SK-N-SH (cell line): ENCODE results near the gene ZPLD1. TPM values are rescaled to one million over a fixed set of nuclear protein-coding genes. Genes with fewer than 3 reads are reported as not detected.

Source experiments
- CTCF ChIA-PET: fragments of 300-600, 350-600 bp; formaldehyde crosslinking; extraction: SDS; loops from one replicate; lab custom pipeline; 2021; lab: Yijun Ruan, JAX
- POLR2A ChIA-PET: fragments of 350-600 bp; sonication (Branson Sonifier 250); formaldehyde crosslinking; extraction: SDS; loops from one replicate; lab custom pipeline; 2020; ENCODE audit warnings: antibody characterized with exemption, inconsistent platforms; lab: Yijun Ruan, JAX
- DNase-seq: peaks from one replicate; pipeline ENCODE4 v3.0.0; 2012
- H2AFZ ChIP-seq: fragments of 200-600 bp; sonication (generic); 2 replicates; pipeline ENCODE4 v1.8.1; 2016; ENCODE audit warnings: antibody characterized with exemption, mild to moderate bottlenecking, low read depth
- H3F3A ChIP-seq: fragments of 200-600 bp; sonication (generic); replicated peaks from 2 replicates; pipeline ENCODE3; 2016; ENCODE audit warnings: antibody characterized with exemption, mild to moderate bottlenecking; ENCODE audit not compliant: insufficient read depth
- H3K27ac ChIP-seq, 2 experiments: fragments of 200-500 bp in 1 of 2; fragments of 200-600 bp in 1 of 2; sonication (Bioruptor generic) in 1 of 2; sonication (generic), shearing (Covaris generic) in 1 of 2; 2 replicates each; pipeline versions ENCODE4 v1.5.1 to v1.6.1; 2014 to 2016; ENCODE audit warnings: low read depth in 2 of 2, inconsistent platforms in 1 of 2, low read length in 1 of 2, mild to moderate bottlenecking in 1 of 2, mixed read lengths in 1 of 2
- H3K27me3 ChIP-seq: fragments of 200-600 bp; sonication (generic), shearing (Covaris generic); 2 replicates; pipeline ENCODE4 v1.6.1; 2016; ENCODE audit warnings: mixed run types; ENCODE audit not compliant: insufficient read depth
- H3K36me3 ChIP-seq, 2 experiments: fragments of 200-500 bp in 1 of 2; fragments of 200-600 bp in 1 of 2; sonication (Bioruptor generic) in 1 of 2; sonication (generic) in 1 of 2; replicated peaks in 1 of 2; 2 replicates each; pipeline versions ENCODE3 to v1.5.1; 2014 to 2016; ENCODE audit warnings: low read length in 1 of 2, mild to moderate bottlenecking in 1 of 2; ENCODE audit not compliant: insufficient read depth in 2 of 2, control insufficient read depth in 1 of 2
- H3K4me1 ChIP-seq, 2 experiments: fragments of 200-500 bp in 1 of 2; fragments of 200-600 bp in 1 of 2; sonication (Bioruptor generic) in 1 of 2; sonication (generic), shearing (Covaris generic) in 1 of 2; 2 replicates each; pipeline versions ENCODE4 v1.5.1 to v1.6.1; 2014 to 2016; ENCODE audit warnings: low read depth in 1 of 2, low read length in 1 of 2, mixed run types in 1 of 2; ENCODE audit not compliant: insufficient read depth in 2 of 2, control insufficient read depth in 1 of 2
- H3K4me2 ChIP-seq: fragments of 200-600 bp; sonication (generic), shearing (Covaris generic); 2 replicates; pipeline ENCODE4 v1.6.1; 2017; ENCODE audit warnings: mixed run types
- H3K4me3 ChIP-seq, 2 experiments: fragments of 200-500 bp in 1 of 2; fragments of 200-600 bp in 1 of 2; sonication (Bioruptor generic) in 1 of 2; sonication (generic), shearing (Covaris generic) in 1 of 2; 2 replicates each; pipeline versions ENCODE4 v1.5.1 to v1.8.1; 2014 to 2016; ENCODE audit warnings: low read depth in 2 of 2, inconsistent platforms in 1 of 2, low read length in 1 of 2, mild to moderate bottlenecking in 1 of 2, mixed read lengths in 1 of 2, moderate library complexity in 1 of 2
- H3K79me2 ChIP-seq: fragments of 200-600 bp; sonication (generic); 2 replicates; pipeline ENCODE4 v1.8.1; 2017; ENCODE audit warnings: mild to moderate bottlenecking; ENCODE audit not compliant: insufficient read depth
- H3K9ac ChIP-seq: fragments of 200-600 bp; sonication (generic); 2 replicates; pipeline ENCODE4 v1.6.1; 2017; ENCODE audit warnings: mixed run types
- H3K9me2 ChIP-seq: fragments of 200-600 bp; sonication (generic); 2 replicates; pipeline ENCODE4 v1.6.1; 2017; ENCODE audit warnings: mixed run types
- H3K9me3 ChIP-seq: fragments of 200-600 bp; sonication (generic); 2 replicates; pipeline ENCODE4 v1.6.1; 2017; ENCODE audit warnings: mixed run types, mild to moderate bottlenecking, moderate library complexity
- H4K20me1 ChIP-seq: fragments of 200-600 bp; sonication (generic); 2 replicates; pipeline ENCODE4 v1.6.1; 2017; ENCODE audit warnings: mild to moderate bottlenecking, mixed run types; ENCODE audit not compliant: insufficient read depth
- CHD2 ChIP-seq: fragments of 150-350 bp; IDR thresholded peaks from 2 replicates; pipeline ENCODE4 v1.6.1; 2018; ENCODE audit warnings: low read length; ENCODE audit not compliant: partially characterized antibody
- EP300 ChIP-seq, 2 experiments: IDR thresholded peaks; 2 replicates each; pipeline versions ENCODE4 v1.4.0 to v1.6.1; 2012; ENCODE audit warnings: borderline replicate concordance in 1 of 2, low read depth in 1 of 2, low read length in 1 of 2
- FOXJ3 ChIP-seq: sonication (generic); formaldehyde crosslinking; IDR thresholded peaks from 2 replicates; pipeline ENCODE4 v1.5.1; 2020; ENCODE audit warnings: mild to moderate bottlenecking, missing genetic modification reagents
- FOXM1 ChIP-seq: IDR thresholded peaks from 2 replicates; pipeline ENCODE4 v1.4.0; 2012; ENCODE audit warnings: low read depth, mild to moderate bottlenecking
- GABPA ChIP-seq: IDR thresholded peaks from 2 replicates; pipeline ENCODE4 v1.4.0; 2012; ENCODE audit warnings: low read depth, mild to moderate bottlenecking
- GATA2 ChIP-seq: sonication (generic); formaldehyde crosslinking; IDR thresholded peaks from 2 replicates; pipeline ENCODE4 v1.5.0; 2020; ENCODE audit warnings: mild to moderate bottlenecking, missing genetic modification reagents
- IRF3 ChIP-seq: fragments of 150-350 bp; IDR thresholded peaks from 2 replicates; pipeline ENCODE4 v1.6.1; 2016; ENCODE audit warnings: mild to moderate bottlenecking, low read depth, low read length
- NFIC ChIP-seq: IDR thresholded peaks from 2 replicates; pipeline ENCODE4 v1.4.0; 2012; ENCODE audit warnings: borderline replicate concordance
- NRF1 ChIP-seq: IDR thresholded peaks from 2 replicates; pipeline ENCODE4 v1.6.1; 2012; ENCODE audit warnings: low read depth, mild to moderate bottlenecking, low read length
- PBX3 ChIP-seq: IDR thresholded peaks from 2 replicates; pipeline ENCODE4; 2012
- POLR2AphosphoS5 ChIP-seq: IDR thresholded peaks from 2 replicates; pipeline ENCODE4 v1.6.1; 2012; ENCODE audit warnings: low read depth, low read length
- RAD21 ChIP-seq: IDR thresholded peaks from 2 replicates; pipeline ENCODE4 v1.6.1; 2012; ENCODE audit warnings: mild to moderate bottlenecking, low read length
- RXRA ChIP-seq: IDR thresholded peaks from 2 replicates; pipeline ENCODE4 v1.4.0; 2012; ENCODE audit warnings: low read depth, mild to moderate bottlenecking, borderline replicate concordance
- SMC3 ChIP-seq: IDR thresholded peaks from 2 replicates; pipeline ENCODE4 v1.6.1; 2012; ENCODE audit warnings: low read depth, low read length, improper control_type of control experiment
- USF1 ChIP-seq: IDR thresholded peaks from 2 replicates; pipeline ENCODE4 v1.4.0; 2012; ENCODE audit warnings: low read depth, borderline replicate concordance
- YY1 ChIP-seq: IDR thresholded peaks from 2 replicates; pipeline ENCODE4 v1.4.0; 2012; ENCODE audit warnings: low read depth, mild to moderate bottlenecking
- WGBS: methylation state at CpG from one replicate; pipeline ENCODE4 v1.1.6; 2017; ENCODE audit warnings: low lambda C conversion rate; 5-methylcytosine and 5-hydroxymethylcytosine counted together
- polyA plus RNA-seq, 3 experiments: library from polyadenylated mRNA; depleted of rRNA; stranded (reverse); fragments of >200 nt; gene quantifications; 2 replicates each; pipeline ENCODE4 v1.2.3, GENCODE V29; 2012
- TF ChIP-seq, protein P1 (sequence below): fragments of 200-600 bp; sonication (generic); IDR thresholded peaks from 2 replicates; pipeline ENCODE4 v1.6.1; 2017; ENCODE audit warnings: antibody characterized with exemption, mild to moderate bottlenecking, moderate library complexity

The ZPLD1 gene
- polyA plus RNA-seq, 1 of the 3 experiments (the other 2 are of a cell fraction) = not detected

- ChIA-PET POLR2A (no interaction called here), CTCF (no interaction called here)
- no peaks in the 10 kb centered on the region for H3K36me3 ChIP-seq
These were observed 62.8 kb downstream of the ZPLD1 start for GRCh38 chr3:102497571-102497970.

DNA sequence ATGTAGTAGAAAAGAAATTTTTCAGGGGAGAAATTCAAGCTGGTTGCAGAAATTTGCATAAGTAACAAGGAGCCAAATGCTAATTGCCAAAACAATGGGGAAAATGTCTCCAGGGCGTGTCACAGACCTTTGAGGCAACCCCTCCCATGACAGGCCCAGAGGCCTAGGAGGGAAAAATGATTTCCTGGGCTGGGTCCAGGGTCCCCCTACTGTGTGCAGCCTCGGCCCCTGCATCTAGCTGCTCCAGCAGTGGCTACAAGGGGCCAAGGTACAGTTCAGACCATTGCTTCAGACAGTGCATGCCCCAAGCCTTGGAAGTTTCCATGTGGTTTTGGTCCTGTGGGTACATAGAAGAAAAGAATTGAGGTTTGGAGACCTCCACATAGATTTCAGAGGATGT is 70.7 kb downstream of the ZPLD1 start:
- no peaks in the 10 kb centered on the region for H3K9me2 ChIP-seq
- no peaks in the 10 kb centered on the region; a peak in 2 of 4 replicates for H3K4me1 ChIP-seq
- H3F3A ChIP-seq = no peaks in the 10 kb centered on the region
- POLR2A ChIA-PET = no interaction called here
- H3K4me2 ChIP-seq = no peak overlapping the region
- no peak overlapping the region for H3K27ac ChIP-seq
- H3K36me3 ChIP-seq = no peaks in the 10 kb centered on the region
- no peak overlapping the region for H3K4me3 ChIP-seq
- 20% methylated on average over 2 of the region's 2 CpGs for WGBS
- no peaks in the 10 kb centered on the region for H4K20me1 ChIP-seq
- no peaks in the 10 kb centered on the region for H3K27me3 ChIP-seq
- no peaks in the 10 kb centered on the region for H3K9me3 ChIP-seq
- TF ChIP-seq RXRA (no peak), PBX3 (no peak), USF1 (no peak), FOXJ3 (CRISPR knock-in tag) (no peak), SMC3 (no peak), EP300 (IDR thresholded peaks at IDR 0.05; ENCODE audit: borderline replicate concordance in 1 of 2, low read depth in 1 of 2, low read length in 1 of 2) (no peak), FOXM1 (no peak)
- TF ChIP-seq, protein P1, sequence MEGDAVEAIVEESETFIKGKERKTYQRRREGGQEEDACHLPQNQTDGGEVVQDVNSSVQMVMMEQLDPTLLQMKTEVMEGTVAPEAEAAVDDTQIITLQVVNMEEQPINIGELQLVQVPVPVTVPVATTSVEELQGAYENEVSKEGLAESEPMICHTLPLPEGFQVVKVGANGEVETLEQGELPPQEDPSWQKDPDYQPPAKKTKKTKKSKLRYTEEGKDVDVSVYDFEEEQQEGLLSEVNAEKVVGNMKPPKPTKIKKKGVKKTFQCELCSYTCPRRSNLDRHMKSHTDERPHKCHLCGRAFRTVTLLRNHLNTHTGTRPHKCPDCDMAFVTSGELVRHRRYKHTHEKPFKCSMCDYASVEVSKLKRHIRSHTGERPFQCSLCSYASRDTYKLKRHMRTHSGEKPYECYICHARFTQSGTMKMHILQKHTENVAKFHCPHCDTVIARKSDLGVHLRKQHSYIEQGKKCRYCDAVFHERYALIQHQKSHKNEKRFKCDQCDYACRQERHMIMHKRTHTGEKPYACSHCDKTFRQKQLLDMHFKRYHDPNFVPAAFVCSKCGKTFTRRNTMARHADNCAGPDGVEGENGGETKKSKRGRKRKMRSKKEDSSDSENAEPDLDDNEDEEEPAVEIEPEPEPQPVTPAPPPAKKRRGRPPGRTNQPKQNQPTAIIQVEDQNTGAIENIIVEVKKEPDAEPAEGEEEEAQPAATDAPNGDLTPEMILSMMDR = no peak
- TF ChIP-seq, all 33 proteins: peak for 0
- no peak for DNase-seq
- Histone ChIP-seq H2AFZ (no peak overlapping the region), H3K9ac (no peak overlapping the region), H3K79me2 (no peaks in the 10 kb centered on the region)
- CTCF ChIA-PET = no interaction called here

More at GRCh38 chr3:102497571-102497970, 62.8 kb downstream of the ZPLD1 start:
- no peaks in the 10 kb centered on the region for H3K27me3 ChIP-seq
- H3K9me3 ChIP-seq = no peaks in the 10 kb centered on the region
- H3F3A ChIP-seq = no peaks in the 10 kb centered on the region
- H3K27ac ChIP-seq = no peak overlapping the region
- TF ChIP-seq NFIC (no peak), FOXJ3 (CRISPR knock-in tag) (no peak), NRF1 (no peak), GATA2 (CRISPR knock-in tag) (no peak), CHD2 (no peak), YY1 (no peak), SMC3 (no peak), RXRA (no peak), RAD21 (no peak), GABPA (no peak), POLR2AphosphoS5 (no peak), FOXM1 (no peak), IRF3 (no peak)
- TF ChIP-seq, protein P1 = no peak
- H3K4me3 ChIP-seq = no peak overlapping the region
- H4K20me1 ChIP-seq = no peaks in the 10 kb centered on the region
- DNase-seq = no peak
- H3K4me2 ChIP-seq = no peak overlapping the region
- 78% methylated on average over 3 of the region's 3 CpGs for WGBS
- no peaks in the 10 kb centered on the region for H3K9me2 ChIP-seq
- no peaks in the 10 kb centered on the region for H3K79me2 ChIP-seq
- H2AFZ ChIP-seq = no peak overlapping the region; the same call in 1 of the 2 replicates
- H3K4me1 ChIP-seq = no peaks in the 10 kb centered on the region; a peak in 1 of 4 replicates
- H3K9ac ChIP-seq = no peak overlapping the region
